Lung microvascular endothelial cell (primary cell): ENCODE data around the gene SF3B1. TPM values are rescaled to one million over a fixed set of nuclear protein-coding genes. Genes with fewer than 3 reads are reported as not detected.
A peak's percentile ranks its signal among the peaks of the same experiment; 100 is the strongest.
"Not testable (repeated sequence)": the region's sequence is repeated elsewhere in the genome, so short reads cannot be mapped to it uniquely, and the experiment has no call there.

Experiments
- DNase-seq, 2 donors: peaks; one replicate each; pipeline versions ENCODE4 v3.0.0 to v3.0.0-alpha.2; 2010; ENCODE audit warnings: low read depth in 2 of 2
- total RNA-seq: library from RNA; depleted of rRNA; stranded (reverse); fragments of >200 nt; gene quantifications from 2 replicates; pipeline ENCODE4 v1.2.1, GENCODE V29; 2014

SF3B1 gene
- total RNA-seq, 1 donor from 2014 or later, result 129 TPM

GRCh38 chr2:197379308-197379917 lies 55.4 kb downstream of the SF3B1 start:
- DNase-seq, result not testable (repeated sequence)

- DNase-seq, result peak; percentile 43 to 68
Measured at GRCh38 chr2:197378494-197379307, 56.1 kb downstream of the SF3B1 start.

- no peak for DNase-seq
Measured at GRCh38 chr2:197378086-197378485, 56.7 kb downstream of the SF3B1 start.

- DNase-seq, result no peak
Measured at GRCh38 chr2:197377670-197378069, 57.2 kb downstream of the SF3B1 start.

- no peak for DNase-seq
Measured at GRCh38 chr2:197372592-197372991, 62.2 kb downstream of the SF3B1 start.

GRCh38 chr2:197370664-197371063 lies 64.2 kb downstream of the SF3B1 start:
- not testable (repeated sequence) for DNase-seq

- peak in 1 of 2 donors; percentile 8 for DNase-seq
Measured at GRCh38 chr2:197369933-197370320, 64.9 kb downstream of the SF3B1 start.

- DNase-seq, result peak; percentile 10 to 13
Measured at GRCh38 chr2:197369228-197369932, 65.4 kb downstream of the SF3B1 start.

- no peak for DNase-seq
Measured at GRCh38 chr2:197368412-197368811, 66.4 kb downstream of the SF3B1 start.

GRCh38 chr2:197363998-197364397 lies 70.8 kb downstream of the SF3B1 start:
- no peak for DNase-seq

- DNase-seq, result no peak
Measured at GRCh38 chr2:197360744-197361156, 74.1 kb downstream of the SF3B1 start.

- DNase-seq, result no peak
Measured at GRCh38 chr2:197359859-197360258, 75.0 kb downstream of the SF3B1 start.

GRCh38 chr2:197358931-197359330 lies 75.9 kb downstream of the SF3B1 start:
- DNase-seq, result no peak

GRCh38 chr2:197357986-197358385 lies 76.8 kb downstream of the SF3B1 start:
- no peak for DNase-seq

GRCh38 chr2:197356136-197356535 lies 78.7 kb downstream of the SF3B1 start:
- DNase-seq, result no peak

GRCh38 chr2:197354169-197354558 lies 80.7 kb downstream of the SF3B1 start:
- no peak for DNase-seq

GRCh38 chr2:197353393-197354168 lies 81.2 kb downstream of the SF3B1 start:
- no peak for DNase-seq

GRCh38 chr2:197349699-197350098 lies 85.1 kb downstream of the SF3B1 start:
- no peak for DNase-seq

GRCh38 chr2:197348721-197349360 lies 86.0 kb downstream of the SF3B1 start:
- peak in 1 of 2 donors; percentile 24 for DNase-seq

GRCh38 chr2:197345846-197346370 lies 88.9 kb downstream of the SF3B1 start:
- DNase-seq, result no peak

- DNase-seq, result not testable (repeated sequence)
Measured at GRCh38 chr2:197343968-197344367, 90.9 kb downstream of the SF3B1 start.
